ENCODE data around the gene LRRC26.

- TF ChIP-seq CTCF (IDR thresholded peaks at IDR 0.05) (no peak), POLR2A (IDR thresholded peaks at IDR 0.05) (no peak)
Measured at GRCh38 chr9:137130176-137130755, 39.6 kb downstream of the LRRC26 start.

All from right lobe of liver (tissue), 4 donors.